Measurements from ENCODE around the gene PTPRD.

DNA sequence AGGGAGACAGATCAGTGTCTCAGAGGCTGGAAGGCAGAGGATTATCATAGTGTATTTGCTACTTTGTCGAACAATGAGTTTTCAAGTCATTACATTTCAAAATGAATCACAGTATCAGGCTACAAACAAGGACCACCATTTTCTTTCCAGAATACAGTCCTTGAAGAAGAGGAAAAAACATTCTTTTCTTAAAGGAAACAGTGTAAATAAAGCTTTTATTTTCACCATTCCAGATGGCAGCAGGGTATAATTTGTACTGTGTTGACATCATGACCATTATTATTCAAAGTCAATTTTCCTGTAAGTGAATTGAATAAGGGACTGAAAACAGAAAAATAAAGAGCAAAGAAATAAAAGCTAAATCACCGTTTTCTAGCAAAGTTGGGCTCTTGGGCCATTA lies 2076.0 kb downstream of the PTPRD start:
- TF ChIP-seq, protein P1, sequence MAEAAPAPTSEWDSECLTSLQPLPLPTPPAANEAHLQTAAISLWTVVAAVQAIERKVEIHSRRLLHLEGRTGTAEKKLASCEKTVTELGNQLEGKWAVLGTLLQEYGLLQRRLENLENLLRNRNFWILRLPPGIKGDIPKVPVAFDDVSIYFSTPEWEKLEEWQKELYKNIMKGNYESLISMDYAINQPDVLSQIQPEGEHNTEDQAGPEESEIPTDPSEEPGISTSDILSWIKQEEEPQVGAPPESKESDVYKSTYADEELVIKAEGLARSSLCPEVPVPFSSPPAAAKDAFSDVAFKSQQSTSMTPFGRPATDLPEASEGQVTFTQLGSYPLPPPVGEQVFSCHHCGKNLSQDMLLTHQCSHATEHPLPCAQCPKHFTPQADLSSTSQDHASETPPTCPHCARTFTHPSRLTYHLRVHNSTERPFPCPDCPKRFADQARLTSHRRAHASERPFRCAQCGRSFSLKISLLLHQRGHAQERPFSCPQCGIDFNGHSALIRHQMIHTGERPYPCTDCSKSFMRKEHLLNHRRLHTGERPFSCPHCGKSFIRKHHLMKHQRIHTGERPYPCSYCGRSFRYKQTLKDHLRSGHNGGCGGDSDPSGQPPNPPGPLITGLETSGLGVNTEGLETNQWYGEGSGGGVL (tag by site-specific recombination; IDR thresholded peaks at IDR 0.05), result no peak
- no peak for TF ChIP-seq ZNF280D (tag by site-specific recombination; IDR thresholded peaks at IDR 0.05)
